GM12864 (cell line): ENCODE measurements around the gene SRPK1.

Experiments
- DNase-seq: peaks from one replicate; pipeline ENCODE4 v3.0.0-alpha.2; 2011; ENCODE audit warnings: low read depth
- H3K4me3 ChIP-seq: 2 replicates; pipeline ENCODE4 v1.5.1; 2011; ENCODE audit warnings: mild to moderate bottlenecking, low read depth, low read length, control low read depth
- CTCF ChIP-seq: IDR thresholded peaks from 2 replicates; pipeline ENCODE4 v1.5.1; 2011; ENCODE audit warnings: low read depth, mild to moderate bottlenecking, moderate library complexity, low read length, control low read depth, inconsistent platforms; ENCODE audit errors: missing control alignments

SRPK1 gene

GRCh38 chr6:35850208-35850607, 70.7 kb downstream of the SRPK1 start:
- TF ChIP-seq CTCF, result no peak
- DNase-seq, result no peak

GRCh38 chr6:35844290-35844689, 76.6 kb downstream of the SRPK1 start:
- no peak for DNase-seq
- no peak overlapping the region for H3K4me3 ChIP-seq
- TF ChIP-seq CTCF, result no peak

More at GRCh38 chr6:35850208-35850607, 70.7 kb downstream of the SRPK1 start:
- no peak overlapping the region for H3K4me3 ChIP-seq

GRCh38 chr6:35842381-35842780, 78.5 kb downstream of the SRPK1 start:
- DNase-seq, result no peak
- no peak for TF ChIP-seq CTCF
- H3K4me3 ChIP-seq, result no peak overlapping the region

- no peak for TF ChIP-seq CTCF
- H3K4me3 ChIP-seq, result no peak overlapping the region
- DNase-seq, result no peak
These were observed 81.9 kb downstream of the SRPK1 start for GRCh38 chr6:35839019-35839418.

- DNase-seq, result no peak
These were observed 87.4 kb downstream of the SRPK1 start for GRCh38 chr6:35833536-35833935.

GRCh38 chr6:35831257-35832007, 89.5 kb downstream of the SRPK1 start:
- no peak for DNase-seq
- no peak for TF ChIP-seq CTCF
- H3K4me3 ChIP-seq, result no peak overlapping the region

More at GRCh38 chr6:35833536-35833935, 87.4 kb downstream of the SRPK1 start:
- no peak for TF ChIP-seq CTCF
- H3K4me3 ChIP-seq, result no peak overlapping the region

GRCh38 chr6:35829306-35829705, 91.6 kb downstream of the SRPK1 start:
- DNase-seq, result no peak

More at GRCh38 chr6:35829306-35829705, 91.6 kb downstream of the SRPK1 start:
- no peak overlapping the region for H3K4me3 ChIP-seq
- no peak for TF ChIP-seq CTCF
